A673 (cell line): ENCODE data around the gene STRAP. TPM values are rescaled to one million over a fixed set of nuclear protein-coding genes. Genes with fewer than 3 reads are reported as not detected.

Experiments used
- BruUV-seq: library from RNA; stranded (reverse); fragments of 400-500 nt; replicated peaks from 2 replicates; lab custom pipeline; 2021; lab: Mats Ljungman, UMichigan
- CTCF ChIA-PET: fragments of 300-600 bp; sonication (Branson Sonifier 250); formaldehyde crosslinking; loops from one replicate; lab custom pipeline; 2022; ENCODE audit warnings: antibody characterized with exemption; lab: Charles Lee
- POLR2A ChIA-PET: fragments of 300-600 bp; sonication (Branson Sonifier 250); formaldehyde crosslinking; loops from one replicate; lab custom pipeline; 2022; ENCODE audit warnings: antibody characterized with exemption; ENCODE audit not compliant: low non-redundant PET; lab: Charles Lee
- DNase-seq: peaks from one replicate; pipeline ENCODE4 v3.0.0-alpha.2; 2015; ENCODE audit warnings: low spot score
- H3K27ac ChIP-seq: fragments of 200-600 bp; sonication (generic); 2 replicates; pipeline ENCODE4 v1.5.1; 2016; ENCODE audit warnings: mixed run types, low read depth, mild to moderate bottlenecking, mixed read lengths, antibody characterized with exemption, low read length; ENCODE audit not compliant: poor library complexity, severe bottlenecking
- H3K27me3 ChIP-seq: fragments of 200-600 bp; sonication (generic); replicated peaks from 2 replicates; pipeline ENCODE4 v1.6.1; 2017; ENCODE audit warnings: mixed run types, low read depth, mild to moderate bottlenecking, mixed read lengths, antibody characterized with exemption, low read length; ENCODE audit not compliant: insufficient read depth, poor library complexity
- H3K36me3 ChIP-seq: fragments of 200-600 bp; sonication (generic); 2 replicates; pipeline ENCODE4 v1.6.1; 2016; ENCODE audit warnings: mixed run types, mild to moderate bottlenecking, mixed read lengths, antibody characterized with exemption, low read length; ENCODE audit not compliant: insufficient read depth, poor library complexity, severe bottlenecking
- H3K4me1 ChIP-seq: fragments of 200-600 bp; sonication (generic); 2 replicates; pipeline ENCODE4 v1.6.1; 2017; ENCODE audit warnings: mixed run types, mild to moderate bottlenecking, mixed read lengths, antibody characterized with exemption, low read length; ENCODE audit not compliant: insufficient read depth, poor library complexity, severe bottlenecking
- H3K4me3 ChIP-seq: fragments of 200-600 bp; sonication (generic); 2 replicates; pipeline ENCODE4 v1.5.1; 2016; ENCODE audit warnings: low read depth, mixed run types, mild to moderate bottlenecking, mixed read lengths, low read length; ENCODE audit not compliant: poor library complexity, severe bottlenecking
- H3K9me3 ChIP-seq: fragments of 200-600 bp; sonication (generic); 2 replicates; pipeline ENCODE4 v1.6.1; 2016; ENCODE audit warnings: mixed run types, low read depth, mild to moderate bottlenecking, mixed read lengths, antibody characterized with exemption, low read length; ENCODE audit not compliant: poor library complexity, severe bottlenecking
- CTCF ChIP-seq: fragments of 300-800, 200-600 bp; sonication (generic); conservative IDR thresholded peaks from 2 replicates; pipeline ENCODE4 v1.5.1; 2017; ENCODE audit warnings: low read depth, mild to moderate bottlenecking, antibody characterized with exemption, low read length, moderate library complexity, mixed read lengths
- EZH2 ChIP-seq: fragments of 200-600 bp; sonication (generic); IDR thresholded peaks from 2 replicates; pipeline ENCODE4 v1.6.1; 2017; ENCODE audit warnings: borderline replicate concordance, low read depth, mild to moderate bottlenecking, mixed read lengths, antibody characterized with exemption, low read length; ENCODE audit not compliant: poor library complexity, severe bottlenecking
- intact Hi-C: fragments of 100-400 bp; cut with micrococcal nuclease; formaldehyde crosslinking; loops from one replicate; pipeline ENCODE4 v1.10.0; 2022; ENCODE audit not compliant: unreplicated experiment
- total RNA-seq: library from RNA; stranded (reverse); gene quantifications from 2 replicates; pipeline ENCODE4 v1.2.3, GENCODE V29; 2021

Gene STRAP
- total RNA-seq, 1 experiment from 2014 or later, result 247 TPM

GRCh38 chr12:15846887-15847286 is 35.3 kb upstream of the STRAP start:
- CTCF ChIA-PET, result no interaction called here
- Histone ChIP-seq H3K36me3 (no peaks in the 10 kb centered on the region), H3K27me3 (no peaks in the 10 kb centered on the region), H3K4me3 (no peak overlapping the region), H3K9me3 (no peaks in the 10 kb centered on the region), H3K27ac (no peak overlapping the region), H3K4me1 (no peaks in the 10 kb centered on the region)
- no peak for DNase-seq
- intact Hi-C loops, result no loop called here
- TF ChIP-seq CTCF (no peak), EZH2 (no peak)
- POLR2A ChIA-PET, result no interaction called here
- BruUV-seq, result no TSS peak

GRCh38 chr12:15848606-15849005 is 33.6 kb upstream of the STRAP start:
- intact Hi-C loops, result no loop called here
- TF ChIP-seq EZH2, result no peak
- TF ChIP-seq CTCF, result no peak
- H3K27ac ChIP-seq, result no peak overlapping the region
- H3K27me3 ChIP-seq, result no peaks in the 10 kb centered on the region
- H3K4me3 ChIP-seq, result no peak overlapping the region
- H3K4me1 ChIP-seq, result no peaks in the 10 kb centered on the region
- POLR2A ChIA-PET, result no interaction called here
- no peaks in the 10 kb centered on the region for H3K9me3 ChIP-seq
- no peaks in the 10 kb centered on the region for H3K36me3 ChIP-seq
- no peak for DNase-seq
- CTCF ChIA-PET, result no interaction called here
- BruUV-seq, result no TSS peak

- Histone ChIP-seq H3K27me3 (no peaks in the 10 kb centered on the region), H3K4me1 (peaks cover 16% of the 10 kb centered on the region), H3K36me3 (no peaks in the 10 kb centered on the region), H3K4me3 (no peak overlapping the region), H3K27ac (no peak overlapping the region), H3K9me3 (no peaks in the 10 kb centered on the region)
- no TSS peak for BruUV-seq
- ChIA-PET POLR2A (interaction anchor here (0.6 kb wide), 1 partner anchor 47 kb away, joined by 3 read pairs; no protein-coding TSS in a partner anchor), CTCF (no interaction called here)
- DNase-seq, result no peak
- intact Hi-C loops, result no loop called here
- TF ChIP-seq EZH2, result no peak
- TF ChIP-seq CTCF, result no peak
Measured at GRCh38 chr12:15851045-15851620, 31.1 kb upstream of the STRAP start.
